Heart right ventricle (tissue), 16 donors: ENCODE measurements around the gene LAPTM4A. TPM values are rescaled to one million over a fixed set of nuclear protein-coding genes. Genes with fewer than 3 reads are reported as not detected.

Experiments
- ATAC-seq, 8 donors: fragments of 200-7000 bp; cut with Tn5 transposase; one replicate each; pipeline ENCODE4 v1.9.1; 2020; ENCODE audit warnings: mild to moderate bottlenecking in 8 of 8, moderate library complexity in 8 of 8, moderate number of reproducible peaks in 1 of 8
- DNase-seq, 2 donors: peaks; one replicate each; pipeline ENCODE4 v3.0.0-alpha.2; 2020
- H3K27ac ChIP-seq, 10 donors: fragments of 200-600 bp; sonication (generic) in 2 of 10; one replicate each; pipeline versions ENCODE4 v1.5.0 to v1.8.0; 2020 to 2022; ENCODE audit warnings: mild to moderate bottlenecking in 3 of 10
- H3K27me3 ChIP-seq, 7 donors: fragments of 200-600 bp; one replicate each; pipeline ENCODE4 v1.8.0; 2021 to 2022; ENCODE audit warnings: mild to moderate bottlenecking in 2 of 7
- H3K36me3 ChIP-seq, 9 donors: fragments of 200-600 bp; sonication (generic) in 1 of 9; one replicate each; pipeline versions ENCODE4 v1.5.0 to v1.8.0; 2020 to 2022; ENCODE audit warnings: mild to moderate bottlenecking in 2 of 9
- H3K4me1 ChIP-seq, 9 donors: fragments of 200-600 bp; sonication (generic) in 1 of 9; one replicate each; pipeline versions ENCODE4 v1.5.0 to v1.8.0; 2020 to 2022; ENCODE audit warnings: mild to moderate bottlenecking in 4 of 9
- H3K4me3 ChIP-seq, 10 donors: fragments of 200-600 bp; sonication (generic) in 2 of 10; one replicate each; pipeline versions ENCODE4 v1.5.0 to v1.8.0; 2020 to 2022; ENCODE audit warnings: mild to moderate bottlenecking in 7 of 10, moderate library complexity in 2 of 10
- H3K9me3 ChIP-seq, 11 donors: fragments of 200-600 bp in 10 of 11; sonication (generic) in 2 of 11; one replicate each; pipeline versions ENCODE4 v1.5.0 to v1.8.0; 2013 to 2022; ENCODE audit warnings: mild to moderate bottlenecking in 2 of 11, control low read depth in 1 of 11, moderate library complexity in 1 of 11
- CTCF ChIP-seq, 9 donors: fragments of 200-600 bp; sonication (generic) in 2 of 9; IDR thresholded peaks; one replicate each; pipeline versions ENCODE4 v1.5.0 to v1.8.0; 2021 to 2022; ENCODE audit warnings: antibody characterized with exemption in 9 of 9, mild to moderate bottlenecking in 5 of 9, moderate library complexity in 1 of 9
- WGBS, 2 donors: extraction: QIAGEN DNeasy Blood & Tissue Kit; methylation state at CpG; one replicate each; pipeline ENCODE4 v1.1.7; 2013; ENCODE audit warnings: inconsistent platforms in 1 of 2; 5-methylcytosine and 5-hydroxymethylcytosine counted together
- intact Hi-C, 10 donors: fragments of 100-400 bp; cut with DNase I; formaldehyde crosslinking; loops; one replicate each; pipeline versions ENCODE4 v1.11.1 to v1.14.2; 2022
- polyA plus RNA-seq, 2 donors: library from polyadenylated mRNA; stranded (reverse); fragments of 200-250 nt; gene quantifications; one replicate each; pipeline ENCODE4 v1.2.3, GENCODE V29; 2013
- total RNA-seq, 10 donors: library from RNA; stranded (reverse); fragmentation: NEBNext Ultra II Directional in 3 of 10; extraction: Animal tissue kit (Norgen Biotek cat#: 25700) in 3 of 10; gene quantifications; one replicate each; pipeline versions ENCODE4 v1.2.1 to v1.2.4, GENCODE V29; 2021 to 2023
- donor health status: Arrhythmogenic right ventricular cardiomyopathy.
- donor health status: ischemic (EF 13 %, LVEDD 7.1; RV severe dilation, severe dysfunction).
- donor health status: healthy with polysubstance abuse.
- donor health status: DM: no; HTN: yes; CAD: no.
- donor health status: DM: no; HTN: no; CAD: no.
- donor health status: ischemic (EF 25% LVEDD 6.9; RV normal size, moderate dysfunction).
- donor health status: ischemic (EF 25% LVEDD 5.7; RV mildly dilated, moderate dysfunction).
- donor health status: healthy.
- donor health status: DM: yes; HTN: yes; CAD: no.
- donor health status: Ischemic cardiomyopathy.
- donor health status: ischemic (EF 35%, LVEDD 5.7; RV mildly dilated, moderate dysfunction).
- donor health status: nonischemic (EF 11% LVEDD 7.7; RV severe dilation, severe dysfunction).
- donor health status: DM: yes; HTN: yes; CAD: no.
- donor health status: PGD.
- donor health status: ischemic (EF 29% LVEDD 5.4; RV normal size, mild dysfunction).
- donor health status: nonischemic (EF 23%, LVEDD 6.1; RV moderate dilation, normal function).

LAPTM4A gene
- total and polyA plus RNA-seq, 12 donors = 83.3 to 325 (median 183) TPM

- DNase-seq (no peak), ATAC-seq (peak in 2 of 8 donors; percentile 7 to 14)
- peaks cover 0 to 9% (median 0%) of the 10 kb centered on the region in 11 donors for H3K9me3 ChIP-seq
- WGBS, 2 donors = 34 to 51% methylated on average over 4 of the region's 4 CpGs
- intact Hi-C loops = loop anchor here in 1 of 10 donors (5.0 kb wide), 1 partner anchor 55 kb away; no protein-coding TSS in a partner anchor
- peaks cover 3 to 16% (median 11%) of the 10 kb centered on the region in 9 donors for H3K4me1 ChIP-seq
- no peaks in the 10 kb centered on the region for H3K36me3 ChIP-seq
- peaks cover 0 to 60% (median 22%) of the 10 kb centered on the region in 7 donors for H3K27me3 ChIP-seq
- no peak for TF ChIP-seq CTCF (IDR thresholded peaks at IDR 0.05)
- no peak overlapping the region for H3K27ac ChIP-seq
- peak overlapping the region in 9 of 10 donors; percentile 52 to 69 (median 62) for H3K4me3 ChIP-seq
Observed at GRCh38 chr2:20012032-20012281, 39.5 kb downstream of the LAPTM4A start.

GRCh38 chr2:20011276-20012031, 40.0 kb downstream of the LAPTM4A start:
- intact Hi-C loops = loop anchor here in 1 of 10 donors (5.0 kb wide), 1 partner anchor 54 kb away; no protein-coding TSS in a partner anchor
- ATAC-seq (no peak), DNase-seq (no peak)
- H3K4me1 ChIP-seq = peaks cover 3 to 16% (median 11%) of the 10 kb centered on the region in 9 donors
- no peak overlapping the region for H3K4me3 ChIP-seq
- TF ChIP-seq CTCF (IDR thresholded peaks at IDR 0.05) = no peak
- no peaks in the 10 kb centered on the region for H3K36me3 ChIP-seq
- peaks cover 0 to 60% (median 23%) of the 10 kb centered on the region in 7 donors for H3K27me3 ChIP-seq
- 81 to 84% methylated on average over 14 of the region's 14 CpGs for WGBS, 2 donors
- peaks cover 0 to 9% (median 0%) of the 10 kb centered on the region in 11 donors for H3K9me3 ChIP-seq
- H3K27ac ChIP-seq = no peak overlapping the region

- no peaks in the 10 kb centered on the region for H3K9me3 ChIP-seq
- peaks cover 3 to 16% (median 11%) of the 10 kb centered on the region in 9 donors for H3K4me1 ChIP-seq
- H3K4me3 ChIP-seq = no peak overlapping the region
- H3K27me3 ChIP-seq = peaks cover 0 to 53% (median 23%) of the 10 kb centered on the region in 7 donors
- H3K27ac ChIP-seq = no peak overlapping the region
- no peaks in the 10 kb centered on the region for H3K36me3 ChIP-seq
- no peak for ATAC-seq
- intact Hi-C loops = no loop called here
- TF ChIP-seq CTCF (IDR thresholded peaks at IDR 0.05) = no peak
- no peak for DNase-seq
- 93 to 96% methylated on average over 5 of the region's 5 CpGs for WGBS, 2 donors
Observed at GRCh38 chr2:20008703-20009102, 42.7 kb downstream of the LAPTM4A start.

GRCh38 chr2:20005891-20006470, 45.4 kb downstream of the LAPTM4A start:
- H3K4me3 ChIP-seq = no peak overlapping the region
- DNase-seq (no peak), ATAC-seq (no peak)
- intact Hi-C loops = no loop called here
- no peak for TF ChIP-seq CTCF (IDR thresholded peaks at IDR 0.05)
- H3K36me3 ChIP-seq = no peaks in the 10 kb centered on the region
- H3K27me3 ChIP-seq = peaks cover 0 to 31% (median 23%) of the 10 kb centered on the region in 7 donors
- WGBS, 2 donors = 87 to 94% methylated on average over 17 of the region's 17 CpGs
- no peaks in the 10 kb centered on the region for H3K9me3 ChIP-seq
- no peak overlapping the region for H3K27ac ChIP-seq
- H3K4me1 ChIP-seq = no peaks in the 10 kb centered on the region
